Naive thymus-derived CD4-positive, alpha-beta T cell (primary cell): ENCODE results near the gene ANKRD35. TPM values are rescaled to one million over a fixed set of nuclear protein-coding genes. Genes with fewer than 3 reads are reported as not detected.

Experiments
- ATAC-seq: fragments of 150-1000 bp; cut with Tn5 transposase; 2 replicates; pipeline ENCODE4 v1.10.0; 2021; ENCODE audit warnings: mild to moderate bottlenecking, moderate library complexity
- CTCF ChIA-PET: fragments of 350-600 bp; sonication (Branson Sonifier 250); formaldehyde crosslinking; loops from one replicate; lab custom pipeline; 2021; ENCODE audit warnings: antibody characterized with exemption; lab: Charles Lee
- POLR2A ChIA-PET: fragments of 350-600 bp; sonication (Branson Sonifier 250); formaldehyde crosslinking; loops from one replicate; lab custom pipeline; 2021; ENCODE audit warnings: antibody characterized with exemption, inconsistent platforms; lab: Charles Lee
- DNase-seq, 9 donors: peaks; one replicate each; pipeline versions ENCODE4 v3.0.0 to v3.0.0-alpha.2; 2020 to 2022; ENCODE audit warnings: mixed read lengths in 1 of 9
- H3K27ac ChIP-seq: one replicate; pipeline ENCODE4 v1.7.0; 2013; ENCODE audit warnings: mild to moderate bottlenecking, low read depth, low read length, moderate library complexity
- H3K27me3 ChIP-seq, 2 donors: one replicate each; pipeline ENCODE4 v1.7.0; 2013; ENCODE audit warnings: low read length in 2 of 2, mild to moderate bottlenecking in 2 of 2, moderate library complexity in 2 of 2; ENCODE audit not compliant: control insufficient read depth in 2 of 2, insufficient read depth in 2 of 2
- H3K36me3 ChIP-seq, 3 experiments: 1 replicate in 2 of 3; 2 replicates in 1 of 3; pipeline ENCODE4 v1.7.0; 2013; ENCODE audit warnings: low read length in 3 of 3, mild to moderate bottlenecking in 3 of 3, moderate library complexity in 1 of 3; ENCODE audit not compliant: insufficient read depth in 3 of 3, control insufficient read depth in 2 of 3
- H3K4me1 ChIP-seq, 2 donors: one replicate each; pipeline ENCODE4 v1.7.0; 2013; ENCODE audit warnings: low read length in 2 of 2, mild to moderate bottlenecking in 2 of 2, moderate library complexity in 1 of 2; ENCODE audit not compliant: control insufficient read depth in 2 of 2, insufficient read depth in 2 of 2
- H3K4me3 ChIP-seq: 2 replicates; pipeline ENCODE4 v1.7.0; 2013; ENCODE audit warnings: mild to moderate bottlenecking, low read length
- H3K9me3 ChIP-seq, 3 experiments: 1 replicate in 2 of 3; 2 replicates in 1 of 3; pipeline ENCODE4 v1.7.0; 2013; ENCODE audit warnings: low read length in 3 of 3; ENCODE audit not compliant: control insufficient read depth in 2 of 3
- H3K27ac Mint-ChIP-seq, 9 donors: one replicate each; pipeline ENCODE4 v1.8.0; 2020 to 2022; ENCODE audit warnings: mixed read lengths in 9 of 9, mild to moderate bottlenecking in 8 of 9, moderate library complexity in 5 of 9, inconsistent platforms in 2 of 9
- H3K27me3 Mint-ChIP-seq, 5 donors: one replicate each; pipeline ENCODE4 v1.8.0; 2021 to 2022; ENCODE audit warnings: mixed read lengths in 5 of 5, mild to moderate bottlenecking in 1 of 5
- H3K36me3 Mint-ChIP-seq, 5 donors: one replicate each; pipeline ENCODE4 v1.8.0; 2020 to 2022; ENCODE audit warnings: mixed read lengths in 5 of 5, mild to moderate bottlenecking in 3 of 5, inconsistent platforms in 1 of 5
- H3K4me1 Mint-ChIP-seq, 7 donors: one replicate each; pipeline ENCODE4 v1.8.0; 2020 to 2022; ENCODE audit warnings: mixed read lengths in 7 of 7, mild to moderate bottlenecking in 3 of 7, inconsistent platforms in 1 of 7
- H3K4me3 Mint-ChIP-seq, 10 donors: one replicate each; pipeline ENCODE4 v1.8.0; 2020 to 2022; ENCODE audit warnings: mild to moderate bottlenecking in 10 of 10, mixed read lengths in 10 of 10, moderate library complexity in 6 of 10, inconsistent platforms in 2 of 10
- H3K9me3 Mint-ChIP-seq, 11 donors: one replicate each; pipeline ENCODE4 v1.8.0; 2020 to 2022; ENCODE audit warnings: mixed read lengths in 11 of 11, mild to moderate bottlenecking in 4 of 11, inconsistent platforms in 1 of 11, moderate library complexity in 1 of 11
- intact Hi-C, 2 donors: fragments of 100-400 bp; cut with micrococcal nuclease; formaldehyde crosslinking; loops; one replicate each; pipeline ENCODE4 v1.15.1; 2023
- polyA plus RNA-seq, 2 donors: library from polyadenylated mRNA; unstranded; fragments of 300-500 nt; fragmentation: Illumina TruSeq; gene quantifications; one replicate each; pipeline ENCODE4 v1.2.3, GENCODE V29; 2021
- total RNA-seq, 6 experiments: library from RNA in 5 of 6; stranded (reverse) in 5 of 6; gene quantifications; 1 replicate in 5 of 6; 2 replicates in 1 of 6; pipeline ENCODE4 v1.2.3 and lab custom pipeline; 2021 to 2026

Gene ANKRD35
- total and polyA plus RNA-seq, 7 experiments from 2014 or later, result 0.12 to 0.58 (median 0.14) TPM; not detected in 3

DNA sequence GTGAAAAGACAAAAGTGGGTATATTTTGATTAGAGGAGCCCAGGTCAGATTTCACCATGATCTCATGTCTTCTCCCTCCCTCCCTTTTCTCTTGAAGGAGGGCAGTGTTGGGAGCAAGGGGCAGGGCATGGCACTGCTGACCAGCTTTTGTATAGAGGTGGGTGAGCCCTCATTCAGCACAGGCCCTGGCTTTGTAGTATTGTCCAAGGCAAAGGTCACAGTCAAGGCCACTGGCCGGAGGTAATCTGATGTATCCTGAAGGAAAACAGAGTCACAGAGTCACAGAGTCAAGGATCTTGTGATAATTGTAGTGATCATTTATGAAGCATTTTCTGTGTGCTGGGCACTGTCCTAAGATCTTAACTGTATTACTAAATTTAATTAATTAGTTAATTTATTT lies 12.3 kb upstream of the ANKRD35 start:
- Histone ChIP-seq H3K9me3 (no peaks in the 10 kb centered on the region), H3K36me3 (peaks cover 0 to 10% (median 0%) of the 10 kb centered on the region in 3 experiments), H3K4me1 (no peaks in the 10 kb centered on the region), H3K4me3 (no peak overlapping the region), H3K27me3 (no peaks in the 10 kb centered on the region), H3K27ac (no peak overlapping the region)
- POLR2A ChIA-PET, result no interaction called here
- peaks cover 0 to 30% (median 8%) of the 10 kb centered on the region in 5 donors for H3K36me3 Mint-ChIP-seq
- ATAC-seq, result no peak
- no peaks in the 10 kb centered on the region for H3K9me3 Mint-ChIP-seq
- intact Hi-C loops, result no loop called here
- no peaks in the 10 kb centered on the region for H3K4me1 Mint-ChIP-seq
- no peaks in the 10 kb centered on the region for H3K27me3 Mint-ChIP-seq
- H3K27ac Mint-ChIP-seq, result peak overlapping the region in 1 of 9 donors; percentile 36
- CTCF ChIA-PET, result no interaction called here
- no peak for DNase-seq
- no peak overlapping the region for H3K4me3 Mint-ChIP-seq

DNA sequence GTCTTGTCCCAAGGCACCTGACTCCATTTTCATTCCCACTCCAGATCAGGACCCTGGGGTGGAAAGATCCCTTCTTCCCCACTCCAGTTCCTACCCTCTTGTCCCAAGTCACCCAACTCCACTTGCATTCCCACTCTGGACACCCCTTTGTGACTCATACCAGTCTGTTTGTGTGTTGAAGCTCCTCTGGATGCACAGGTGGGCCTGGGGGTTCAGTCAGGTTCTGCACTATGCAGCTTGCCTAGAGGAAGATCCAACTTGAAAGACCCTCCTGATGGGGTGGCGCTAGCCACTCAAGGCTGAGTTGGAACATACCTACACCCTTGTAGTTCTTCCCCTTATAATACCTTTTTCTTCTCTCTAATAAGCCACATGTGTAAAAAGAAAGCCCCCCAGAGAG lies 9.8 kb upstream of the ANKRD35 start:
- no peaks in the 10 kb centered on the region for H3K9me3 ChIP-seq
- ChIA-PET CTCF (interaction anchor here (0.6 to 1.1 kb wide), 6 partner anchors 17 to 148 kb away, joined by 3 to 6 read pairs (median 3); no protein-coding TSS in a partner anchor), POLR2A (no interaction called here)
- H3K36me3 ChIP-seq, result peaks cover 0 to 10% (median 0%) of the 10 kb centered on the region in 3 experiments
- DNase-seq (no peak), ATAC-seq (no peak)
- H3K27me3 Mint-ChIP-seq, result no peaks in the 10 kb centered on the region
- H3K9me3 Mint-ChIP-seq, result no peaks in the 10 kb centered on the region
- H3K4me1 ChIP-seq, result no peaks in the 10 kb centered on the region
- peaks cover 0 to 18% (median 5%) of the 10 kb centered on the region in 5 donors for H3K36me3 Mint-ChIP-seq
- H3K27me3 ChIP-seq, result no peaks in the 10 kb centered on the region
- no peak overlapping the region for H3K4me3 ChIP-seq
- H3K4me1 Mint-ChIP-seq, result peaks cover 0 to 4% (median 0%) of the 10 kb centered on the region in 7 donors
- intact Hi-C loops, result no loop called here
- peak overlapping the region in 1 of 9 donors; percentile 60 for H3K27ac Mint-ChIP-seq
- no peak overlapping the region for H3K27ac ChIP-seq
- no peak overlapping the region for H3K4me3 Mint-ChIP-seq

- Mint-ChIP-seq H3K4me1 (peaks cover 0 to 4% (median 0%) of the 10 kb centered on the region in 7 donors), H3K27me3 (no peaks in the 10 kb centered on the region), H3K9me3 (no peaks in the 10 kb centered on the region), H3K36me3 (peaks cover 0 to 8% (median 4%) of the 10 kb centered on the region in 5 donors), H3K27ac (peak overlapping the region in 1 of 9 donors; percentile 17), H3K4me3 (no peak overlapping the region)
- intact Hi-C loops, result no loop called here
- Histone ChIP-seq H3K27ac (no peak overlapping the region), H3K4me3 (no peak overlapping the region), H3K4me1 (no peaks in the 10 kb centered on the region), H3K9me3 (no peaks in the 10 kb centered on the region), H3K36me3 (peaks cover 0 to 6% (median 0%) of the 10 kb centered on the region in 3 experiments), H3K27me3 (no peaks in the 10 kb centered on the region)
- DNase-seq, result no peak
- ATAC-seq, result no peak
- POLR2A ChIA-PET, result interaction anchor here (0.6 to 2.7 kb wide), 4 partner anchors 10 to 119 kb away, joined by 3 to 10 read pairs (median 4); partner anchors contain the start of gene PEX11B
- CTCF ChIA-PET, result interaction anchor here (0.8 to 2.3 kb wide), 8 partner anchors 9 to 116 kb away, joined by 3 to 6 read pairs (median 4); partner anchors contain the start of gene LIX1L
Observed at GRCh38 chr1:145893306-145894055, 7.8 kb upstream of the ANKRD35 start.

GRCh38 chr1:145892486-145893087 lies 6.9 kb upstream of the ANKRD35 start:
- Mint-ChIP-seq H3K4me3 (no peak overlapping the region), H3K27me3 (peaks cover 0 to 2% (median 0%) of the 10 kb centered on the region in 5 donors), H3K27ac (no peak overlapping the region), H3K4me1 (peaks cover 0 to 4% (median 0%) of the 10 kb centered on the region in 7 donors), H3K9me3 (no peaks in the 10 kb centered on the region), H3K36me3 (peaks cover 0 to 5% (median 1%) of the 10 kb centered on the region in 5 donors)
- no peak overlapping the region for H3K4me3 ChIP-seq
- ChIA-PET POLR2A (interaction anchor here (0.7 to 2.7 kb wide), 6 partner anchors 10 to 72 kb away, joined by 3 to 10 read pairs (median 4); partner anchors contain the start of genes ANKRD34A, NUDT17, PEX11B and POLR3GL), CTCF (interaction anchor here (0.8 to 2.3 kb wide), 11 partner anchors 9 to 117 kb away, joined by 3 to 6 read pairs (median 4); partner anchors contain the start of genes ANKRD34A, LIX1L and POLR3GL)
- no peak overlapping the region for H3K27ac ChIP-seq
- H3K36me3 ChIP-seq, result peaks cover 0 to 3% (median 0%) of the 10 kb centered on the region in 3 experiments
- no peaks in the 10 kb centered on the region for H3K27me3 ChIP-seq
- H3K9me3 ChIP-seq, result no peaks in the 10 kb centered on the region
- ATAC-seq (no peak), DNase-seq (no peak)
- intact Hi-C loops, result loop anchor here in 1 of 2 donors (1.0 kb wide), 2 partner anchors 18 to 121 kb away; partner anchors contain the start of gene ITGA10
- H3K4me1 ChIP-seq, result no peaks in the 10 kb centered on the region

GRCh38 chr1:145891587-145892485 lies 6.2 kb upstream of the ANKRD35 start:
- Mint-ChIP-seq H3K9me3 (no peaks in the 10 kb centered on the region), H3K4me1 (peaks cover 0 to 5% (median under 1%) of the 10 kb centered on the region in 7 donors), H3K36me3 (no peaks in the 10 kb centered on the region), H3K27ac (peak overlapping the region in 1 of 9 donors; percentile 36), H3K4me3 (no peak overlapping the region), H3K27me3 (peaks cover 0 to 5% (median 0%) of the 10 kb centered on the region in 5 donors)
- ChIA-PET POLR2A (interaction anchor here (0.7 to 2.7 kb wide), 5 partner anchors 9 to 72 kb away, joined by 3 to 10 read pairs (median 4); partner anchors contain the start of genes ANKRD34A, NUDT17, PEX11B and POLR3GL), CTCF (interaction anchor here (0.6 to 2.3 kb wide), 11 partner anchors 9 to 122 kb away, joined by 3 to 11 read pairs (median 3); partner anchors contain the start of genes ANKRD34A, PIAS3 and POLR3GL)
- Histone ChIP-seq H3K4me3 (no peak overlapping the region), H3K9me3 (no peaks in the 10 kb centered on the region), H3K4me1 (no peaks in the 10 kb centered on the region), H3K27me3 (no peaks in the 10 kb centered on the region), H3K36me3 (no peaks in the 10 kb centered on the region), H3K27ac (no peak overlapping the region)
- DNase-seq (peak; percentile 11 to 61 (median 33)), ATAC-seq (peak; percentile 76)
- intact Hi-C loops, result loop anchor here (1.0 kb wide), 4 partner anchors 18 to 121 kb away; partner anchors contain the start of genes ITGA10 (in 2 of the 2) and NUDT17 (in 1 of the 2)
